DMS 273 (cell line): Measurements from ENCODE around the gene EFR3B.
A peak's percentile ranks its signal among the peaks of the same experiment; 100 is the strongest.
"Not testable (repeated sequence)": the region's sequence is repeated elsewhere in the genome, so short reads cannot be mapped to it uniquely, and the experiment has no call there.

ENCODE experiments used
- DNase-seq: peaks from one replicate; lab custom pipeline; 2025; ENCODE audit not compliant: unreplicated experiment; lab: John Stamatoyannopoulos, UW

EFR3B gene

GRCh38 chr2:25102352-25102751 is 60.5 kb downstream of the EFR3B start:
- not testable (repeated sequence) for DNase-seq

DNA sequence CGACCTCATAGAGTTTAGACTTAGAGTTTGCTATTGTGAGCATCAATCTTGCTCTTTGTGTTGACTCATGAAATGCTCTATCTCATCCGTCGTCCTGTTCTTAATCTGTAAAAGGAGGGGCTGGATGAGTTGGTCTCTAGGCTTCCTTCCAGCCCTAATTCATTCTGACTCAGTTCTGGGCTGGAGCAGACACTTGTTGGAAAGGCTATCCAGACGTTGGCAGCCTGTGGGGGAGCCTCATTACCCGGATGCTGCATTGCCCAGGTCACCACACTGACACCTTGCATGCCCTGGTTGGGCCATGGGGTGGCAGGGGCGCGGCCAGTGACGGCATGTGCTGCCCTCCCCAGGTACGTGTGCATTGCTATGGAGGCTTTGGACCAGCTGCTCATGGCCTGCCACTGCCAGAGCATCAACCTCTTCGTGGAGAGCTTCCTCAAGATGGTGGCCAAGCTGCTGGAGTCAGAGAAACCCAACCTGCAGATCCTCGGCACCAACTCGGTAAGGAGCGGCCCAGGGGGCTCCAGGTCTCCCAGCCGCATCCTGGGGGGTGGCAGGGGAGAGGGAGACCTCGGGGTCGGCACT is 61.5 kb downstream of the EFR3B start:
- no peak for DNase-seq

- no peak for DNase-seq
These were observed 62.9 kb downstream of the EFR3B start for GRCh38 chr2:25104736-25105135.

- no peak for DNase-seq
These were observed 63.6 kb downstream of the EFR3B start for GRCh38 chr2:25105336-25106085.

DNA sequence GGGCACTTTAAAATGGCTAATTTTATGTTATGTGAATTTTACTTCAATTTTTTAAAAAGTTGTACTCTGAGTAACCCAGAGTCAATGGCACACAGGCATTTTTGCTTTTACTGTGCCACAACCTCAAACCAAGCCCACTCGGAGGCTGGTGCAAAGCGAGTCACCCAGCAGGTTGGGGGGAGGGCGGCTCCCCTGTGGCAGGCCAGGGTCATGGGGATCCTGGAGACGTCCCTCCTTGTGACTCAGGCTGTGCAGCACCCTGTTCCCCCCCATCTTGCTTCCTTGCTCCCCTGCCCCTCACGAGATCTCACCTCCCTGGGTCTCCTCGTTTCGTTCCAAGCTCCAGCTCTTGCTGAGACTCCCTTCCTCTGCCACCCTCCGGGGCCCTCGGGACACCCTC is 67.9 kb downstream of the EFR3B start:
- DNase-seq: no peak

DNA sequence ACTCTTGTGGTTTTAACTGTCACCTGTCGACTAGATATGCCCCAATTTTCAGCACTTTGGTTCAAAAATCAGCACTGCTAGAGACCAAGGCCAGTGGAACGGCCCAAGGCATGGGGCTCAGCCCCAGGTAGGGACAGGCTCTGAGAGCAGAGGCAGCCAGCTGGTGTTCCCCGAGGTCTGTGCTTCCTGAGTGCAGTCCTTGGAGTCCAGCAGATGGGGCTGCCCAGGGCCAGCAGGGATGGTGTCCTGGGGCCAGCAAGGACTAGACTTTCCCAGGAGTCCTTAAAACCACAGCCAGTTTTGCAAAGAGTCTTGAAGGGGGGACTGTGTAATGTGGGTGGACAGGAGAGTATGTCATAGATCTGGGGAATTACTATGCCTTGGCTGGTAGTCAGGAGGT is 70.2 kb downstream of the EFR3B start:
- DNase-seq: no peak

- no peak for DNase-seq
These were observed 73.5 kb downstream of the EFR3B start for GRCh38 chr2:25115249-25115883.

- no peak for DNase-seq
These were observed 74.0 kb downstream of the EFR3B start for GRCh38 chr2:25115902-25116301.

GRCh38 chr2:25116956-25117355 is 75.1 kb downstream of the EFR3B start:
- DNase-seq: no peak

DNA sequence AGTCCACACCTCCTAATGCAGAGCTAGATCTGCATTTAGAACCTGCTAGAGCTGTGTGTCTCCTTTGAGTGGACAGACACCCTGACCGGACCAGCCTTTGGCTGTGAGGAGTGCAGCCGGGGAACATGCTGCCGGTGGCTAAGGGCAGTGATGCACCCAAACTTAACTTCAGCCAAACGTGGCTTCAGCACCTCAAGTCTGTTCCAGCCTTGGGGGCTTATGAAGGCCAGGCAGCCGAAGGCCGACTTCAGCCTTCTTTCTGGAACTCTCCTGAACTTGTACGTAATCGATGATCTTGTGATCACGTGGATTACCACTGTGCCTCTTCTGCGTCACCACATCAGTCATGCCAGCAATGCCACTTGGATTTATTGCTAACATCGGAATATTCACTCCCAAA is 77.4 kb downstream of the EFR3B start:
- DNase-seq: no peak

DNA sequence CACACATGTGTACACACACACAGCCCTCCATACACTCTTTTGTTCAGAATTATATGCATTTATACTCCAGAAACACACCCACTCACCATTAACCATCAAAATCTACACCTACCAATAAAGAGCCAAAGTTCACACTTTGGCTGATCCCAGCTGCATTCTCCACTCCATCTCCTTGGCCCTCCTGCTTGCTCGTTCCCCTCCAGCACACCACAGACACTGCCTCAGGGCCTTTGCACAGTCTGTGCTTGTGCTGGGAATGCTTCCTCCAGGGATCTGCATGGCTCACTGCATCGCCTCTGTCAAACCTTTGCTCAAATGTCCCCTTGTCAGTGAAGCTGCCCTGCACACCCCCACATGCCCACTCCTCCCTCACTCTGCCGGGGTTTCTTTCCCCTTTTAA is 80.5 kb downstream of the EFR3B start:
- no peak for DNase-seq

GRCh38 chr2:25123682-25124081 is 81.8 kb downstream of the EFR3B start:
- no peak for DNase-seq

DNA sequence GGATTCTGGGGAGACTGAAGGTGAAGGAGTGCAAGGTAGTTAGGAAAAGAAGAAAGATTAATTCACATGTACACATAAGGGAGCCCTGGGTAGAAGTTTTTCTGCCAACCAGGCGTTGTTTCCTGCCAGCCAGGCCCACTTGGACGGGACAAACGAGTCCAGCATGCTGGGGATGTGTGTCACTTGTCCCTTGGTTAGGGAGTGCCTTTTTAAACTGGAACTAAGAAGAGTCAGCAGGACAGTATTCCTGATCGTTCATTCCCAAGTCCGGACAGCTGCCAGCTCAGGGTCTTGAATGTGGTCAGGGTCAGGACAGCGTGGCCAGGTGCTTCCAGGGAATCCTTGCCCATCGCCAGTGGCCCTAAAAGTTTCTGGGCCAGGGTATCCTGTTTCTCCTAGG is 83.3 kb downstream of the EFR3B start:
- DNase-seq: no peak

DNA sequence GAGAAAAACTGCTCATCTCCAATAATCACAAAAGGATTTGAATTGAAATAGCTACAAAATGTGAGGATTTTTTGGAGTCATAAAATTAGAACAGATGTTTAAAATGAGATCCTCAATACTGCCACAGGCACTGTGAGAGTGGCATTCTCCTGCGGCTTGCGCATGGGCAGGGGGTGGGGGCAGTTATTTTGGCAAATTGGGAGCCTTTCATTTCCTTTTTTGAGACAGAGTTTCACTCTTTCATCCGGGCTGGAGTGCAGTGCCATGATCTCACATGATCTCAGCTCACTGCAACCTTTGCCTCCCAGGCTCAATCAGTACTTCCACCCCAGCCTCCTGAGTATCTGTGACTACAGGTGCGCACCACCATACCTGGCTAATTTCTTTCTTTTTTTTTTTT is 84.1 kb downstream of the EFR3B start:
- no peak for DNase-seq

GRCh38 chr2:25127071-25127470 is 85.2 kb downstream of the EFR3B start:
- not testable (repeated sequence) for DNase-seq

- DNase-seq: peak; percentile 19
These were observed 85.8 kb downstream of the EFR3B start for GRCh38 chr2:25127646-25128045.

- DNase-seq: no peak
These were observed 88.1 kb downstream of the EFR3B start for GRCh38 chr2:25129901-25130520.

DNA sequence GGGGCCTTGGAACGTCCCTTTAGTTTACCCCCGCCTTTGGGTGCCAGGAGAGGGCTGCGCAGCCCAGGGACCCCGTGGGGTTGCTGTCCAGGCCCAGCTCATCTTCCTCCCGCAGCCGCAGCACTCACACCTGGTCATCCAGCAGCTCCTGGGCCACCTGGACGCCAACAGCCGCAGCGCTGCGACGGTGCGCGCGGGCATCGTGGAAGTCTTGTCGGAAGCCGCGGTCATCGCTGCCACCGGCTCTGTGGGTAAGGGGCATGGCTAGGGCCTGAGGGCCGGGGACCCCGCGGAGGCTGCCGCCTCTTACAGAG is 89.3 kb downstream of the EFR3B start:
- no peak for DNase-seq

GRCh38 chr2:25131567-25132298 is 89.9 kb downstream of the EFR3B start:
- DNase-seq: no peak

DNA sequence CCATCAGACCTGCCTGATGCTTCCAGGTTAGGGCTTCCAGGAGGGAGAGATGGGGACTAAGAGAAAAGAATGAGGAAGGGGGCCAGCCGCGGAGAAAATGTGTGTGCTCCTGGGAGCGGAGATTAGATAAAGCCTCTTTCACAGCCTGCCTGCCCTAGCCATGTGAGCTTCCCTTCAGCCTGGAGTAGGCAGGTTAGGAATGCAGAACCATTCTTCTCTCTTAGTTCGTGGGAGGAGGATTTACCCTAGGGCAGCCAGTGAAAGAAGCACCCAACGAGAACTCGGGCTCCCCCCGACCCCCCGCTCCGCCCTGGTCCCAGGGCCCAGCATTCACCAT is 90.4 kb downstream of the EFR3B start:
- no peak for DNase-seq

DNA sequence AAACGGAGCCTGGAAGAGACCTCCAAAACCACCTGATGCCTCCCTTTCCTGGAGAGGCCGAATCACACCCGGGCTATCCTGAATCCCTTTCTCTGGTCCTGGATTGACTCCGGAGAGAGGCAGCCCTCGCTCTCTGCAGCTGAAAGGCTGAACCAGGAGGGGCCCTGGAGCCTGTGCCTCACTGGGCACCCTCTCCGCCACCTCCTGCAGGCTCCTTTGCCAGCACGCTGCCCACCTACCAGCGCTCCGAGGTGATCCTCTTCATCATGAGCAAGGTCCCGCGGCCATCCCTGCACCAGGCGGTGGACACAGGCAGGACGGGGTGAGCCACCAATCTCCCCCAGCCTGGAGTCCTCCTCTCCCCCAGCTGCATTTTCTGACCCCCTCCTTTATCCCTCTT is 90.8 kb downstream of the EFR3B start:
- no peak for DNase-seq

DNA sequence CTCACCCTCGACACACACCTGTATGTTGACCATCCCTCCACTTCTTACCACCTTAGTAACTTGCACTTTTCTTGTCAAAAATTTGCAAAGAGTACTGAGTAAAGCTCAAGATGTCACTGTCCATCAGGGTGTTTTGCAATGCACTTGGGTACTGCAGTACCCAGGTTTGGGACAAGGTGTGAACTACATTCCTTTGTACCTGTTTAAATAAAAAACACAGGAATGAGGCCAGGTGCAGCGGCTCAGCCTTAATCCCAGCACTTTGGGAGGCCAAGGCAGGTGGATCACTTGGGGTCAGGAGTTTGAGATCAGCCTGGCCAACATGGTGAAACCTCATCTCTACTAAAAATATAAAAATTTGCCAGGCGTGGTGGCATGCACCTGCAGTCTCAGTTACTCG is 98.7 kb downstream of the EFR3B start:
- not testable (repeated sequence) for DNase-seq
